ENCODE results near the gene CDC5L.

CDC5L gene

DNA sequence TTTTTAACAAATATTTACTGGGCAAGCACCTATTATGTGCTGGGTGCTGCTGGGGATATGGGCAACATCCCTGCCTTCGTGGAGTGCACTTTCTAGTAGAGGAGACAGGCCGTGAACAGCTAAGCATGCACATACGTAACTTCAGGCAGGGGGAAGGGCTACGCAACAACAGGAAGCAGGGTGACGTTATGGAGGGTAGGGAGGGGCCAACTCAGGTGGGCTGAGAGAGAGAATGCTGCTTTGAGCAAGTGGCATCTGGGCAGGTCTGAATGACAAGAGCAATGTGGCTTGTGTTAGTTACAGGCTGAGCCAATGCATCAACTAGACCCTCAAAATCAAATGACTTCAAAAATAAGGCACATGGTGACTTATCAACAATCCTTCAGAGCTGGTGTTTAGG lies 112.1 kb downstream of the CDC5L start:
- Mint-ChIP-seq H3K9me3 (no peaks in the 10 kb centered on the region), H3K36me3 (no peaks in the 10 kb centered on the region), H3K27ac (no peak overlapping the region), H3K4me1 (no peaks in the 10 kb centered on the region), H3K4me3 (no peak overlapping the region), H3K27me3 (peaks cover 31% of the 10 kb centered on the region)
- no peak for ATAC-seq
